Vagina (tissue), 2 donors: ENCODE results near the gene ALDH2.

Source experiments
- CTCF ChIP-seq, 3 experiments: fragments of 450-650 bp in 2 of 3; fragments of 200-600 bp in 1 of 3; sonication (generic) in 1 of 3; IDR thresholded peaks; one replicate each; pipeline ENCODE4 v1.5.1; 2017 to 2019; ENCODE audit warnings: antibody characterized with exemption in 3 of 3, mild to moderate bottlenecking in 2 of 3, moderate library complexity in 2 of 3
- POLR2A ChIP-seq, 2 donors: fragments of 450-650 bp; IDR thresholded peaks; one replicate each; pipeline ENCODE4 v1.6.1; 2017; ENCODE audit warnings: antibody characterized with exemption in 2 of 2, mild to moderate bottlenecking in 2 of 2, moderate library complexity in 2 of 2
- POLR2AphosphoS5 ChIP-seq, 2 donors: sonication (generic); formaldehyde crosslinking; IDR thresholded peaks; one replicate each; pipeline ENCODE4 v1.9.0; 2017; ENCODE audit warnings: antibody characterized with exemption in 2 of 2, mild to moderate bottlenecking in 2 of 2, low read depth in 1 of 2; ENCODE audit not compliant: insufficient read depth in 1 of 2

GRCh38 chr12:111803851-111804250 lies 37.1 kb downstream of the ALDH2 start:
- TF ChIP-seq CTCF (IDR thresholded peaks at IDR 0.05) (no peak), POLR2AphosphoS5 (IDR thresholded peaks at IDR 0.05; ENCODE audit: insufficient read depth in 1 of 2, low read depth in 1 of 2) (no peak), POLR2A (IDR thresholded peaks at IDR 0.05) (no peak)
